Measurements from ENCODE around the gene TMEM184B.

DNA sequence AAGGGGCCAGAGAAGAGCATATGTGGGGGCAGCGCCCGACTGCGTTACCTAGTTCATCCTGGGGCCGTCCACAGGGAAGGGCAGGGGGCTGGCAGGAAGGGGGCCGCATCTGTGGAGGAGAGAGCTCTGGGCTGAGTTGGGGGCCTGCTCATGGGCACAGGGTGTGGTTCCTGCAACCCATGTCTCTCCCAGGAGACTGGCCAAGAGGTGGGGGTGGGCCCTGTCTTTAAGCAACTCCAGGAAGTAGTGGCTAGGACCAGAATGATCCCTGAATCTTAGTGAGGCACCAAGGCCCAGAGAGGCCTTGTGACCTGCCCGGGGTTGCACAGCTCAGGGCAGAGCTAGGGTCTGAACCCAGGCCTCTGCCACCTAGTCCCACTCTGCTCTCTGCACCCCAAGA, 22.5 kb upstream of the TMEM184B start:
- TF ChIP-seq, protein P1, sequence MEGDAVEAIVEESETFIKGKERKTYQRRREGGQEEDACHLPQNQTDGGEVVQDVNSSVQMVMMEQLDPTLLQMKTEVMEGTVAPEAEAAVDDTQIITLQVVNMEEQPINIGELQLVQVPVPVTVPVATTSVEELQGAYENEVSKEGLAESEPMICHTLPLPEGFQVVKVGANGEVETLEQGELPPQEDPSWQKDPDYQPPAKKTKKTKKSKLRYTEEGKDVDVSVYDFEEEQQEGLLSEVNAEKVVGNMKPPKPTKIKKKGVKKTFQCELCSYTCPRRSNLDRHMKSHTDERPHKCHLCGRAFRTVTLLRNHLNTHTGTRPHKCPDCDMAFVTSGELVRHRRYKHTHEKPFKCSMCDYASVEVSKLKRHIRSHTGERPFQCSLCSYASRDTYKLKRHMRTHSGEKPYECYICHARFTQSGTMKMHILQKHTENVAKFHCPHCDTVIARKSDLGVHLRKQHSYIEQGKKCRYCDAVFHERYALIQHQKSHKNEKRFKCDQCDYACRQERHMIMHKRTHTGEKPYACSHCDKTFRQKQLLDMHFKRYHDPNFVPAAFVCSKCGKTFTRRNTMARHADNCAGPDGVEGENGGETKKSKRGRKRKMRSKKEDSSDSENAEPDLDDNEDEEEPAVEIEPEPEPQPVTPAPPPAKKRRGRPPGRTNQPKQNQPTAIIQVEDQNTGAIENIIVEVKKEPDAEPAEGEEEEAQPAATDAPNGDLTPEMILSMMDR (conservative IDR thresholded peaks at IDR 0.05; ENCODE audit: low read depth in 2 of 2), result no peak
- TF ChIP-seq POLR2AphosphoS5 (IDR thresholded peaks at IDR 0.05; ENCODE audit: low read depth), result no peak

Data from GM23338 (cell line).